Aorta (tissue), 5 donors: ENCODE results near the gene KIF16B. TPM values are rescaled to one million over a fixed set of nuclear protein-coding genes. Genes with fewer than 3 reads are reported as not detected.

Experiments used
- ATAC-seq: fragments of 200-7000 bp; cut with Tn5 transposase; one replicate; pipeline ENCODE4 v1.9.1; 2022; ENCODE audit warnings: moderate library complexity; ENCODE audit not compliant: low FRiP score
- DNase-seq, 2 donors: peaks; one replicate each; pipeline ENCODE4 v3.0.0-alpha.2; 2020
- H3K27ac ChIP-seq, 2 donors: one replicate each; pipeline ENCODE4 v1.5.1; 2013; ENCODE audit warnings: low read length in 2 of 2, mild to moderate bottlenecking in 2 of 2, moderate library complexity in 2 of 2, control low read depth in 1 of 2, inconsistent platforms in 1 of 2, low read depth in 1 of 2
- H3K27me3 ChIP-seq, 2 donors: one replicate each; pipeline ENCODE4 v1.6.1; 2013; ENCODE audit warnings: control low read depth in 1 of 2, low read length in 1 of 2, mild to moderate bottlenecking in 1 of 2, moderate library complexity in 1 of 2; ENCODE audit not compliant: insufficient read depth in 2 of 2, control insufficient read depth in 1 of 2
- H3K36me3 ChIP-seq, 2 donors: one replicate each; pipeline ENCODE4 v1.6.1; 2013; ENCODE audit warnings: control low read depth in 1 of 2, low read length in 1 of 2, mild to moderate bottlenecking in 1 of 2; ENCODE audit not compliant: insufficient read depth in 2 of 2, control insufficient read depth in 1 of 2
- H3K4me1 ChIP-seq, 2 donors: one replicate each; pipeline ENCODE4 v1.6.1; 2013; ENCODE audit warnings: low read length in 2 of 2, control low read depth in 1 of 2, mild to moderate bottlenecking in 1 of 2, moderate library complexity in 1 of 2; ENCODE audit not compliant: insufficient read depth in 2 of 2, control insufficient read depth in 1 of 2
- H3K4me3 ChIP-seq, 2 donors: one replicate each; pipeline ENCODE4 v1.5.1; 2013; ENCODE audit warnings: low read length in 2 of 2, control low read depth in 1 of 2, mild to moderate bottlenecking in 1 of 2
- H3K9me3 ChIP-seq: one replicate; pipeline ENCODE4 v1.6.1; 2013; ENCODE audit warnings: mild to moderate bottlenecking, low read length; ENCODE audit not compliant: control insufficient read depth
- WGBS, 2 donors: extraction: QIAGEN DNeasy Blood & Tissue Kit; methylation state at CpG; one replicate each; pipeline ENCODE4 v1.1.7; 2013; 5-methylcytosine and 5-hydroxymethylcytosine counted together
- intact Hi-C, 2 donors: fragments of 100-400 bp; cut with DNase I; formaldehyde crosslinking; loops; one replicate each; pipeline versions ENCODE4 v1.14.2 to v1.15.0; 2022
- polyA plus RNA-seq, 2 donors: library from polyadenylated mRNA; stranded (reverse); fragments of 200-250 nt; gene quantifications; one replicate each; pipeline ENCODE4 v1.2.3, GENCODE V29; 2013
- total RNA-seq, 2 donors: library from RNA; stranded (reverse); fragmentation: NEBNext Ultra II Directional; extraction: Animal tissue kit (Norgen Biotek cat#: 25700); gene quantifications; one replicate each; pipeline ENCODE4 v1.2.1, GENCODE V29; 2021
- donor health status: healthy with polysubstance abuse.
- donor health status: Bipolar disorder and iron deficiency.
- donor health status: DM: no; HTN: no; CAD: no.
- donor health status: DM: no; HTN: no; CAD: no.
- donor health status: DM: yes; HTN: yes; CAD: no.

Gene KIF16B
- total and polyA plus RNA-seq, 4 donors, result 6.5 to 20.6 (median 13.8) TPM

DNA sequence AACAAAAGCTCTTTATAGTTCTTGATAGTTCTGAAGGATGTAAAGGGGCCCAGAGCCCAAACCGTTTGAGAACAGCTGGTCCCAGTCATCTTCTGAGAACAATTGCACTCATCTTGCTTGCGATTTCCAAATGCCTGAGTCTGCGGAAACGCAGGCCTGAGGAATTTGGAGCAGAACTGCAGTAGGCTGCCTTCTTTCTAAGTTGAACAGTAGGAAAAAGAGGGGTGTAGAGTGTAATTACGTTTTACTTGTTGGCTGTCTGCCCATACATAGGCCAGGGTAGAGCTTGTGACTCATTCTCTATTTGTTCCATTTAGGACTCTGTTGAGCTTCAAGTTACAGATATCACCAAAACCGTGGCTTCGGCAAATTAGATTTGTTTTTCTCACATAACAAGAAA, 42.0 kb upstream of the KIF16B start:
- WGBS, 2 donors, result 38 to 42% methylated on average over 7 of the region's 7 CpGs
- DNase-seq, result no peak
- H3K4me3 ChIP-seq, result no peak overlapping the region
- no peak for ATAC-seq
- H3K4me1 ChIP-seq, result no peaks in the 10 kb centered on the region
- no peaks in the 10 kb centered on the region for H3K36me3 ChIP-seq
- no peak overlapping the region for H3K27ac ChIP-seq
- H3K9me3 ChIP-seq, result no peaks in the 10 kb centered on the region
- H3K27me3 ChIP-seq, result no peaks in the 10 kb centered on the region
- intact Hi-C loops, result no loop called here

DNA sequence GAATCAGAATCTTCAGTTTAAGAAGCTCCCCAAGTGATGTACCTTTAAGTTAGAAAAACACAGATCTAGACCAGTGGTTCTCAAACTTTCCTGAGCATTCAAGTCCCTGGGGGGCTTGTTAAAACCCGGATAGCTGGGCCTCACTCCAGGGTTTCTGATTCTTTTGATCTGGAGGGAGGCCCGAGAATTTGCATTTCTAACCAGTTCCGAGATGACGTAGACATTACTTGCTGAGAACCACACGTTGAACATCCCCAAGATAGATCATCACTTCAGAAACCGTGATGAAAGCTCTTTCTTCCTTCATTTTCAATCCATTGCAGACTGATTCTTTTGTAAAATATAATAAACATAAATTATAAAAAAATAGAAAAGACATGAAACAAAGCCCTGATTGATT, 40.7 kb upstream of the KIF16B start:
- intact Hi-C loops, result no loop called here
- Histone ChIP-seq H3K4me3 (no peak overlapping the region), H3K27ac (no peak overlapping the region), H3K4me1 (no peaks in the 10 kb centered on the region), H3K36me3 (no peaks in the 10 kb centered on the region), H3K27me3 (no peaks in the 10 kb centered on the region), H3K9me3 (no peaks in the 10 kb centered on the region)
- no peak for ATAC-seq
- no peak for DNase-seq
- 41 to 59% methylated on average over 6 of the region's 6 CpGs for WGBS, 2 donors

DNA sequence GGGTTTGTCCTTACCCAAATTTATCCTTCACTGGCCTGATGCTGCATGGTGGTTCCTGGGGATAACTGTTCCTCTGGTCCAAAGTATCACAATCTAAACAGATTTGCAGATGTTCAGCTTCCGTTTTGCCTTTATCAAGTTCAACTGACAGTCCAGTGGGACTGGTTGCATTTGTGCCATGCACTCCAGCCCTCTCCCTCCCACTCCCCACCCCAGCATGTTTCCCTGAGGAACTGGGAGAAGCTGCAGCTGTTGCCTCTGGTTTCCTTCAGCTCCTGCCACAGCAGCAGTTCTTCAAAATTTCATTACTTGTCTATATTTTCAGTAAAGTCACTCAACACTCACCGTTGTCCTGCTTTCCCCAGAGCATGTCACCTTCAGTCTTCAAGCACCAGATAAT, 39.5 kb upstream of the KIF16B start:
- no peak for ATAC-seq
- Histone ChIP-seq H3K4me1 (no peaks in the 10 kb centered on the region), H3K27ac (no peak overlapping the region), H3K27me3 (no peaks in the 10 kb centered on the region), H3K4me3 (no peak overlapping the region), H3K9me3 (no peaks in the 10 kb centered on the region), H3K36me3 (no peaks in the 10 kb centered on the region)
- 82% methylated on average over 2 of the region's 2 CpGs for WGBS, 2 donors
- no peak for DNase-seq
- intact Hi-C loops, result no loop called here

DNA sequence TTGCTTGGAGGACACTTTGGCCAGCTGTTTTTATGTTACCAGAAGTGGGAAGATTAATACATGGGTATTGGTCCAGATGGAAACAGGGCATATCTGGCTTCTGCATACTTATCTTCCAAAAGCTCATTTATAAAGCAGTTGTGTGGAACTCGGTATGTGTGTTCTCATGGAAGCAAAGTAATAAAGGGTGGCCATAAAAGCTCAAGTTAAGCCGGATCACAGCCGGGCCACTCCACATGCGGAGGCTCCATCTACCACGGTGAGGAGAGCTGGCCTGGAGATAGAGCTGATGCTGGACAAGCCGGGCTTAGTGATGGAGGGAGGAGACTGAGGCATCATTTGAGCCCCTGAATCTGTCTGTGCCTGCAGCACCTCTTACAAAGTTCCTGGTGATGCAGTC, 38.6 kb upstream of the KIF16B start:
- Histone ChIP-seq H3K36me3 (no peaks in the 10 kb centered on the region), H3K27me3 (no peaks in the 10 kb centered on the region), H3K27ac (no peak overlapping the region), H3K4me3 (no peak overlapping the region), H3K4me1 (peaks cover 0 to 3% of the 10 kb centered on the region in 2 donors), H3K9me3 (no peaks in the 10 kb centered on the region)
- no peak for ATAC-seq
- WGBS, 2 donors, result 92 to 94% methylated on average over 6 of the region's 6 CpGs
- intact Hi-C loops, result no loop called here
- no peak for DNase-seq

DNA sequence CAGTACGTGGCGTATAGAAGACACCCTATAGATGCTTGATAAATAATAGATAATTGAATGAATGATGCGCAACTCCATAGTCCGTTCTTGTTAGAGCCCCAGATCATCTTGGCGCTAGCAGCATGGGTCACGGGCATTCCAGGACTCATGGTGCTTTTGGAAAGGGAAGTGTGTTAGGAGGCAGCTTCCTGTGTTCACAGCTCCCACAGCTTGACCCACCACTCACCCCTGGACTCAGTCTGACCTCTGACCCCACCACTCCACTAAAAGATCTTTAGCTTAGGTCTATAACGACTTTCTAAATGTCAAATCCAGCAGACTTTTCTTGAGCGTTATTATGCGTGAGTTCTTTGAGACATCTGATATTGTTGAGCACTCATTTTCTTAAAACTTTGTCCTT, 35.8 kb upstream of the KIF16B start:
- peaks cover 0 to 3% of the 10 kb centered on the region in 2 donors for H3K4me1 ChIP-seq
- H3K27ac ChIP-seq, result no peak overlapping the region
- DNase-seq (no peak), ATAC-seq (no peak)
- no peak overlapping the region for H3K4me3 ChIP-seq
- intact Hi-C loops, result no loop called here
- no peaks in the 10 kb centered on the region for H3K27me3 ChIP-seq
- H3K36me3 ChIP-seq, result no peaks in the 10 kb centered on the region
- peaks cover 1% of the 10 kb centered on the region for H3K9me3 ChIP-seq
- 85 to 93% methylated on average over 9 of the region's 9 CpGs for WGBS, 2 donors

DNA sequence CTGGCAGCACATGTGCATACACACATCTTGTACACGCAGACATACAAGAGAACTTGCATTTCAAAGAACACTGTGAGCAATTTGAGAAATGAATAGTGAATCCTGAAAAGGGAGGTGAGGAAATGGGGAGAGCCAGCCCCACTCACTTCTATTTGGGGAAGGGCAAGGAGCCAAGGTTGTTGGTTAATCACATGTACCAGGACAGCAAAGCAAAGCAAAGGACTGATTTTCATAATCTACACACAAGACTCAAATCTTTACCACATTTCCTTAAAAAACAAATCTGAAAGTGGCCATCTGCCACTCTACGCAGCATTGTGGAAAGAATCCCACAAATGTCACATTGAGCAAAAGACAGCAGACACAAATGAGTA, 35.0 kb upstream of the KIF16B start:
- H3K4me3 ChIP-seq, result no peak overlapping the region
- 53 to 59% methylated on average over 2 of the region's 2 CpGs for WGBS, 2 donors
- H3K27me3 ChIP-seq, result no peaks in the 10 kb centered on the region
- peaks cover 1% of the 10 kb centered on the region for H3K9me3 ChIP-seq
- peaks cover 0 to 3% of the 10 kb centered on the region in 2 donors for H3K4me1 ChIP-seq
- DNase-seq (no peak), ATAC-seq (no peak)
- intact Hi-C loops, result no loop called here
- H3K36me3 ChIP-seq, result no peaks in the 10 kb centered on the region
- H3K27ac ChIP-seq, result no peak overlapping the region

DNA sequence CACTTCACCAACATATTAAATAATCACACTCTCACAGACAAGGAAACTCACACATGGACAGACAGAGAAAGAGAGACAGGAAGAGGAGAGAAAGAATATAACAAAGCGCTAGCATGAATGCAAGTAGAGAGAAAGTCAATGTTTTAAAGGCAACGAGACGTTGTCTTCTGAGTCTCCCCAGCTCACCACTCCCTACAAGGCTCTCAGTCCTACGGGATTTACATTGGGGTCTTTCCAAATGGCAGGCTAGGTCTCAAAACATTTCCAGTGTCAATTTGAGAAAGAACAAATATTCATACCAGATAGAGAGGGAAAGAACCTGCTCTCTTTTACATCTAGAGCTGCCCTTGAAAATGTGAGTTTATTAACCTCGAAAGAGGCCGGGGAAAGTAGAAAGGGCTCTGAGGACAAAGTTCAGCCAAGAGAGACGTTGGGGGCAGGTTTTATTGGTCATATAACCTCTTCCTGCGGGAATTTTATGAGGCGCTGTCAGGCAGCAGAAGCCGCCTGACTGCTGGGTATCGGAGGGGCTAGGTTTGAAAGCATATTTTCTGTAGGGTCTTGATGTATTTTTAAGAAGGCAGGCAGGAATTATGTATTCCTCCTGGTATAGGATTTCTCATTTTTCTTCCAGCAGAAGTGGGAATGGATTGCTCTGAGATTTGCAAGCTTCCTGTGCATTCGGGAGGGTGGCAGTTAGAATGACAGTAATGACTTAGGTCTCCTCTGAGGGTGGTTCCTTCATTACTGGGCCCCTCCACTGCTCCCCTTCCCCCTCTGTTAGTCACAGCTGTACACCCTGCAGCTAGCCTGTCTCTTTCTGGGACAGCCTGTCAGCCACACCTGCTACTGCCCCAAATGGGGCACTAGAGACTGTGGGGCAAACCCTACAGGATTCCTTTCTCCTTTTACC, 34.4 kb upstream of the KIF16B start:
- H3K27me3 ChIP-seq, result no peaks in the 10 kb centered on the region
- no peaks in the 10 kb centered on the region for H3K36me3 ChIP-seq
- DNase-seq (no peak), ATAC-seq (no peak)
- H3K9me3 ChIP-seq, result peaks cover 1% of the 10 kb centered on the region
- WGBS, 2 donors, result 15 to 19% methylated on average over 12 of the region's 12 CpGs
- peaks cover 0 to 3% of the 10 kb centered on the region in 2 donors for H3K4me1 ChIP-seq
- intact Hi-C loops, result no loop called here
- no peak overlapping the region for H3K4me3 ChIP-seq
- H3K27ac ChIP-seq, result no peak overlapping the region

DNA sequence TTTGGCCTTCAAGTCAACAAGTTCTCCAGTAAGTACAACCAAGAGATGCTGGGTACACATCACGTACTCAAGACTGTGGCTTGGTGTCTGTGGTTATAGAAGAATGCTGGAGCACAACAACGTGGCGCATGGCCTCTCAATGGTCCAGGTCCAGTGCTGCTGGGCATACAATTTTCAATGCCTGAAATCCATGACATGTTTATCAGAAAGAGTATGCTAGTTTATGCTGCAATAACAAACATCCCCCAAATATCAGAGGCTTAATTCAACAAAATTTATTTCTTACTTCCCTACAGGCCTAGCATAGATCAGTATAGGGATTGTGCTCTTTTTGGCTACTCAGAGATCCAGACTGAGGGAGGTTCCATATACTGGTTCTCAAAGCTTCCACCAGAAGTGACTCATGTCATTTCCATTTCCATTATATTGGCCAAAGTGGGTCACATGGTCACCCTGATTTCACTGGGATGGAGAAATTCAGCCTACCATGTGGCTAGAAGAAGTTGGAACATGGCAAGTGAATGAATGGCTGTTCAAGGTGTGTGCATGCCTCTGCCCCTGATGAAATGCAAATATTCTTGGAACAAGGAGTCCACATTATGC, 33.3 kb upstream of the KIF16B start:
- no peak for DNase-seq

DNA sequence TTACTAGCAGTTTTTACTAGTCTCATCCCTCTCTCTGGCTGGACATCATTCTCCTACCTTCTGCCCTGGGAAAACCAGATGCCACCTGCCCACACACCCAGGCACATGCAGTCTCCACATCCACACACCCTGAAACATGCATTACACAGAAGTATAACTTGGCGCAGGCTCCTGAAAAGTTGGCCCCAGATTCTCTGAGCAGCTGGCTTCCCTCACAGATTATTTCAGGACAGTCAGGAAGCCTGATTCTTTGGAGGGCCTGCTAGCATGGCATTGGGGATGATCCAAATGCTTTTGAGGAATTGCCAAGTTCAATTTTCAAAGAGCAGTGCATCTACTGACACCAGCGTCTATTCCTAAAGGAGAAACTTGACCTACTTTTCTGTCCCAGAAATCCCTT, 27.8 kb upstream of the KIF16B start:
- intact Hi-C loops, result no loop called here
- Histone ChIP-seq H3K9me3 (peaks cover 1% of the 10 kb centered on the region), H3K36me3 (no peaks in the 10 kb centered on the region), H3K27me3 (no peaks in the 10 kb centered on the region), H3K4me3 (no peak overlapping the region), H3K27ac (no peak overlapping the region), H3K4me1 (no peaks in the 10 kb centered on the region)
- no peak for DNase-seq
- WGBS, 2 donors, result 19 to 23% methylated on average over 2 of the region's 2 CpGs
- no peak for ATAC-seq

More for the DNA sequence above, 33.3 kb upstream of the KIF16B start:
- 97 to 99% methylated on average over 3 of the region's 3 CpGs for WGBS, 2 donors
- no peak overlapping the region for H3K4me3 ChIP-seq
- no peak for ATAC-seq
- H3K4me1 ChIP-seq, result peaks cover 0 to 3% of the 10 kb centered on the region in 2 donors
- H3K36me3 ChIP-seq, result no peaks in the 10 kb centered on the region
- peaks cover 1% of the 10 kb centered on the region for H3K9me3 ChIP-seq
- no peak overlapping the region for H3K27ac ChIP-seq
- intact Hi-C loops, result no loop called here
- H3K27me3 ChIP-seq, result no peaks in the 10 kb centered on the region
